ENCODE data around the gene MRPL20.

Gene MRPL20

GRCh38 chr1:1436630-1437032, 29.5 kb upstream of the MRPL20 start:
- DNase-seq, result no peak
- Histone ChIP-seq H3K4me3 (ENCODE audit: low read depth, low read length) (no peak overlapping the region), H3K27ac (no peak overlapping the region), H3K27me3 (replicated peaks) (no peaks in the 10 kb centered on the region), H3K36me3 (replicated peaks) (no peaks in the 10 kb centered on the region)
- no peak for TF ChIP-seq CTCF (IDR thresholded peaks at IDR 0.05; ENCODE audit: low read depth, low read length, missing control alignments)
- in situ Hi-C loops (cut with HindIII; ENCODE audit: low pct_ligation_motif_present, low sequenced_read_pairs), result no loop called here

- in situ Hi-C loops (cut with HindIII; ENCODE audit: low pct_ligation_motif_present, low sequenced_read_pairs), result no loop called here
- DNase-seq, result no peak
These were observed 29.0 kb upstream of the MRPL20 start for GRCh38 chr1:1435911-1436629.

GRCh38 chr1:1435106-1435903, 28.2 kb upstream of the MRPL20 start, which contains the start of gene VWA1:
Gene VWA1, plus strand, starts transcription at chr1:1435690. Its CDS starts 59 bp downstream, at chr1:1435749.
- no peaks in the 10 kb centered on the region for H3K36me3 ChIP-seq (replicated peaks)
- H3K27me3 ChIP-seq (replicated peaks), result no peaks in the 10 kb centered on the region
- in situ Hi-C loops (cut with HindIII; ENCODE audit: low pct_ligation_motif_present, low sequenced_read_pairs), result no loop called here
- no peak within 1 kb of the TSS for H3K27ac ChIP-seq
- peak; percentile 6 for TF ChIP-seq CTCF (IDR thresholded peaks at IDR 0.05; ENCODE audit: low read depth, low read length, missing control alignments)
- DNase-seq, result no peak
- peak within 1 kb of the TSS; percentile 44 for H3K4me3 ChIP-seq (ENCODE audit: low read depth, low read length)

More at GRCh38 chr1:1435911-1436629, 29.0 kb upstream of the MRPL20 start:
- Histone ChIP-seq H3K4me3 (ENCODE audit: low read depth, low read length) (peak overlapping the region; percentile 31), H3K27ac (no peak overlapping the region), H3K27me3 (replicated peaks) (no peaks in the 10 kb centered on the region), H3K36me3 (replicated peaks) (no peaks in the 10 kb centered on the region)
- TF ChIP-seq CTCF (IDR thresholded peaks at IDR 0.05; ENCODE audit: low read depth, low read length, missing control alignments), result no peak

GRCh38 chr1:1434824-1435105, 27.7 kb upstream of the MRPL20 start:
- no peak for TF ChIP-seq CTCF (IDR thresholded peaks at IDR 0.05; ENCODE audit: low read depth, low read length, missing control alignments)
- H3K27me3 ChIP-seq (replicated peaks), result no peaks in the 10 kb centered on the region
- DNase-seq, result no peak
- in situ Hi-C loops (cut with HindIII; ENCODE audit: low pct_ligation_motif_present, low sequenced_read_pairs), result no loop called here
- no peak overlapping the region for H3K27ac ChIP-seq
- no peak overlapping the region for H3K4me3 ChIP-seq (ENCODE audit: low read depth, low read length)
- H3K36me3 ChIP-seq (replicated peaks), result no peaks in the 10 kb centered on the region

- Histone ChIP-seq H3K36me3 (replicated peaks) (no peaks in the 10 kb centered on the region), H3K27me3 (replicated peaks) (no peaks in the 10 kb centered on the region), H3K4me3 (ENCODE audit: low read depth, low read length) (no peak overlapping the region), H3K27ac (no peak overlapping the region)
- DNase-seq, result no peak
- no peak for TF ChIP-seq CTCF (IDR thresholded peaks at IDR 0.05; ENCODE audit: low read depth, low read length, missing control alignments)
- in situ Hi-C loops (cut with HindIII; ENCODE audit: low pct_ligation_motif_present, low sequenced_read_pairs), result no loop called here
These were observed 27.2 kb upstream of the MRPL20 start for GRCh38 chr1:1434131-1434823.
